Stimulated activated CD4-positive, alpha-beta T cell treated with anti-CD3 and anti-CD28 coated beads, TNF-alpha, amount 100 ng/mL, for 1 hour (primary cell): Measurements from ENCODE around the gene B4GALT7.

ENCODE experiments used
- DNase-seq, 3 donors: peaks; one replicate each; pipeline ENCODE4 v3.0.0-alpha.2; 2020; ENCODE audit warnings: low read depth in 3 of 3, low spot score in 1 of 3

Gene B4GALT7

GRCh38 chr5:177592905-177593304 lies 7.0 kb upstream of the B4GALT7 start:
- no peak for DNase-seq

GRCh38 chr5:177593511-177593910 lies 6.4 kb upstream of the B4GALT7 start:
- no peak for DNase-seq

- DNase-seq = no peak
Observed at GRCh38 chr5:177594071-177594470, 5.9 kb upstream of the B4GALT7 start.

GRCh38 chr5:177595026-177595585 lies 4.8 kb upstream of the B4GALT7 start:
- DNase-seq = no peak

GRCh38 chr5:177595991-177596774 lies 3.7 kb upstream of the B4GALT7 start:
- no peak for DNase-seq

- DNase-seq = no peak
Observed at GRCh38 chr5:177596775-177597238, 3.1 kb upstream of the B4GALT7 start.

GRCh38 chr5:177598477-177598876 lies 1.5 kb upstream of the B4GALT7 start:
- no peak for DNase-seq

- no peak for DNase-seq
Observed at GRCh38 chr5:177600508-177601018, 631 bp downstream of the B4GALT7 start.

GRCh38 chr5:177601126-177601525 lies 1.2 kb downstream of the B4GALT7 start:
- no peak for DNase-seq

- no peak for DNase-seq
Observed at GRCh38 chr5:177601577-177602457, 1.9 kb downstream of the B4GALT7 start.

GRCh38 chr5:177602458-177602830 lies 2.5 kb downstream of the B4GALT7 start:
- no peak for DNase-seq

- DNase-seq = no peak
Observed at GRCh38 chr5:177603631-177604030, 3.7 kb downstream of the B4GALT7 start.

GRCh38 chr5:177604116-177604521 lies 4.2 kb downstream of the B4GALT7 start:
- no peak for DNase-seq

GRCh38 chr5:177604656-177605055 lies 4.7 kb downstream of the B4GALT7 start:
- no peak for DNase-seq

GRCh38 chr5:177605078-177605477 lies 5.1 kb downstream of the B4GALT7 start:
- DNase-seq = no peak

GRCh38 chr5:177605667-177606066 lies 5.7 kb downstream of the B4GALT7 start:
- DNase-seq = no peak

GRCh38 chr5:177606071-177607051 lies 6.4 kb downstream of the B4GALT7 start:
- no peak for DNase-seq

- DNase-seq = no peak
Observed at GRCh38 chr5:177607115-177607451, 7.2 kb downstream of the B4GALT7 start.

- peak in 2 of 3 donors; percentile 24 to 50 for DNase-seq
Observed at GRCh38 chr5:177607452-177608192, 7.7 kb downstream of the B4GALT7 start.
